Heart right ventricle (tissue), 16 donors: ENCODE results near the gene FKBP4. TPM values are rescaled to one million over a fixed set of nuclear protein-coding genes. Genes with fewer than 3 reads are reported as not detected.
A peak's percentile ranks its signal among the peaks of the same experiment; 100 is the strongest.
"Not testable (repeated sequence)": the region's sequence is repeated elsewhere in the genome, so short reads cannot be mapped to it uniquely, and the experiment has no call there.

Source experiments
- ATAC-seq, 8 donors: fragments of 200-7000 bp; cut with Tn5 transposase; one replicate each; pipeline ENCODE4 v1.9.1; 2020; ENCODE audit warnings: mild to moderate bottlenecking in 8 of 8, moderate library complexity in 8 of 8, moderate number of reproducible peaks in 1 of 8
- DNase-seq, 2 donors: peaks; one replicate each; pipeline ENCODE4 v3.0.0-alpha.2; 2020
- H3K27ac ChIP-seq, 10 donors: fragments of 200-600 bp; sonication (generic) in 2 of 10; one replicate each; pipeline versions ENCODE4 v1.5.0 to v1.8.0; 2020 to 2022; ENCODE audit warnings: mild to moderate bottlenecking in 3 of 10
- H3K27me3 ChIP-seq, 7 donors: fragments of 200-600 bp; one replicate each; pipeline ENCODE4 v1.8.0; 2021 to 2022; ENCODE audit warnings: mild to moderate bottlenecking in 2 of 7
- H3K36me3 ChIP-seq, 9 donors: fragments of 200-600 bp; sonication (generic) in 1 of 9; one replicate each; pipeline versions ENCODE4 v1.5.0 to v1.8.0; 2020 to 2022; ENCODE audit warnings: mild to moderate bottlenecking in 2 of 9
- H3K4me1 ChIP-seq, 9 donors: fragments of 200-600 bp; sonication (generic) in 1 of 9; one replicate each; pipeline versions ENCODE4 v1.5.0 to v1.8.0; 2020 to 2022; ENCODE audit warnings: mild to moderate bottlenecking in 4 of 9
- H3K4me3 ChIP-seq, 10 donors: fragments of 200-600 bp; sonication (generic) in 2 of 10; one replicate each; pipeline versions ENCODE4 v1.5.0 to v1.8.0; 2020 to 2022; ENCODE audit warnings: mild to moderate bottlenecking in 7 of 10, moderate library complexity in 2 of 10
- H3K9me3 ChIP-seq, 11 donors: fragments of 200-600 bp in 10 of 11; sonication (generic) in 2 of 11; one replicate each; pipeline versions ENCODE4 v1.5.0 to v1.8.0; 2013 to 2022; ENCODE audit warnings: mild to moderate bottlenecking in 2 of 11, control low read depth in 1 of 11, moderate library complexity in 1 of 11
- CTCF ChIP-seq, 9 donors: fragments of 200-600 bp; sonication (generic) in 2 of 9; IDR thresholded peaks; one replicate each; pipeline versions ENCODE4 v1.5.0 to v1.8.0; 2021 to 2022; ENCODE audit warnings: antibody characterized with exemption in 9 of 9, mild to moderate bottlenecking in 5 of 9, moderate library complexity in 1 of 9
- WGBS, 2 donors: extraction: QIAGEN DNeasy Blood & Tissue Kit; methylation state at CpG; one replicate each; pipeline ENCODE4 v1.1.7; 2013; ENCODE audit warnings: inconsistent platforms in 1 of 2; 5-methylcytosine and 5-hydroxymethylcytosine counted together
- intact Hi-C, 10 donors: fragments of 100-400 bp; cut with DNase I; formaldehyde crosslinking; loops; one replicate each; pipeline versions ENCODE4 v1.11.1 to v1.14.2; 2022
- polyA plus RNA-seq, 2 donors: library from polyadenylated mRNA; stranded (reverse); fragments of 200-250 nt; gene quantifications; one replicate each; pipeline ENCODE4 v1.2.3, GENCODE V29; 2013
- total RNA-seq, 10 donors: library from RNA; stranded (reverse); fragmentation: NEBNext Ultra II Directional in 3 of 10; extraction: Animal tissue kit (Norgen Biotek cat#: 25700) in 3 of 10; gene quantifications; one replicate each; pipeline versions ENCODE4 v1.2.1 to v1.2.4, GENCODE V29; 2021 to 2023
- donor health status: Arrhythmogenic right ventricular cardiomyopathy.
- donor health status: ischemic (EF 13 %, LVEDD 7.1; RV severe dilation, severe dysfunction).
- donor health status: healthy with polysubstance abuse.
- donor health status: DM: no; HTN: yes; CAD: no.
- donor health status: DM: no; HTN: no; CAD: no.
- donor health status: ischemic (EF 25% LVEDD 6.9; RV normal size, moderate dysfunction).
- donor health status: ischemic (EF 25% LVEDD 5.7; RV mildly dilated, moderate dysfunction).
- donor health status: healthy.
- donor health status: DM: yes; HTN: yes; CAD: no.
- donor health status: Ischemic cardiomyopathy.
- donor health status: ischemic (EF 35%, LVEDD 5.7; RV mildly dilated, moderate dysfunction).
- donor health status: nonischemic (EF 11% LVEDD 7.7; RV severe dilation, severe dysfunction).
- donor health status: DM: yes; HTN: yes; CAD: no.
- donor health status: PGD.
- donor health status: ischemic (EF 29% LVEDD 5.4; RV normal size, mild dysfunction).
- donor health status: nonischemic (EF 23%, LVEDD 6.1; RV moderate dilation, normal function).

FKBP4 gene
- total and polyA plus RNA-seq, 12 donors, result 18.7 to 65.8 (median 49.1) TPM

- intact Hi-C loops, result no loop called here
- H3K4me1 ChIP-seq, result no peaks in the 10 kb centered on the region
- no peaks in the 10 kb centered on the region for H3K27me3 ChIP-seq
- TF ChIP-seq CTCF (IDR thresholded peaks at IDR 0.05), result no peak
- ATAC-seq (no peak), DNase-seq (no peak)
- 86 to 90% methylated on average over 4 of the region's 4 CpGs for WGBS, 2 donors
- H3K36me3 ChIP-seq, result peaks cover 0 to 4% (median 0%) of the 10 kb centered on the region in 9 donors
- H3K4me3 ChIP-seq, result no peak overlapping the region
- no peak overlapping the region for H3K27ac ChIP-seq
- no peaks in the 10 kb centered on the region for H3K9me3 ChIP-seq
Measured at GRCh38 chr12:2765052-2765451, 29.7 kb upstream of the FKBP4 start.

GRCh38 chr12:2765608-2766007 is 29.2 kb upstream of the FKBP4 start:
- Histone ChIP-seq H3K4me3 (no peak overlapping the region), H3K27me3 (no peaks in the 10 kb centered on the region), H3K27ac (no peak overlapping the region), H3K36me3 (peaks cover 0 to 4% (median 0%) of the 10 kb centered on the region in 9 donors), H3K4me1 (no peaks in the 10 kb centered on the region), H3K9me3 (no peaks in the 10 kb centered on the region)
- intact Hi-C loops, result no loop called here
- no peak for DNase-seq
- 92 to 94% methylated on average over 6 of the region's 6 CpGs for WGBS, 2 donors
- no peak for ATAC-seq
- TF ChIP-seq CTCF (IDR thresholded peaks at IDR 0.05), result no peak

- WGBS, 2 donors, result 75 to 76% methylated on average over 10 of the region's 10 CpGs
- no peaks in the 10 kb centered on the region for H3K27me3 ChIP-seq
- DNase-seq, result no peak
- intact Hi-C loops, result no loop called here
- no peak overlapping the region for H3K27ac ChIP-seq
- no peaks in the 10 kb centered on the region for H3K36me3 ChIP-seq
- H3K4me1 ChIP-seq, result no peaks in the 10 kb centered on the region
- H3K9me3 ChIP-seq, result no peaks in the 10 kb centered on the region
- TF ChIP-seq CTCF (IDR thresholded peaks at IDR 0.05), result no peak
- no peak overlapping the region for H3K4me3 ChIP-seq
- peak in 1 of 8 donors; percentile 50 for ATAC-seq
Measured at GRCh38 chr12:2768224-2768961, 26.4 kb upstream of the FKBP4 start.

GRCh38 chr12:2769866-2770533 is 24.8 kb upstream of the FKBP4 start:
- Histone ChIP-seq H3K4me1 (no peaks in the 10 kb centered on the region), H3K9me3 (no peaks in the 10 kb centered on the region), H3K27me3 (no peaks in the 10 kb centered on the region), H3K27ac (no peak overlapping the region), H3K4me3 (no peak overlapping the region), H3K36me3 (no peaks in the 10 kb centered on the region)
- intact Hi-C loops, result no loop called here
- no peak for DNase-seq
- no peak for ATAC-seq
- TF ChIP-seq CTCF (IDR thresholded peaks at IDR 0.05), result no peak
- 83 to 91% methylated on average over 11 of the region's 11 CpGs for WGBS, 2 donors

- H3K9me3 ChIP-seq, H3K4me1 ChIP-seq, H3K4me3 ChIP-seq, ATAC-seq, DNase-seq, H3K27me3 ChIP-seq, H3K27ac ChIP-seq, H3K36me3 ChIP-seq, intact Hi-C loops: not testable (repeated sequence)
- 97 to 100% methylated on average over 3 of the region's 3 CpGs for WGBS, 2 donors
Measured at GRCh38 chr12:2770544-2770943, 24.2 kb upstream of the FKBP4 start.
